ENCODE measurements around the gene SGSM1. TPM values are rescaled to one million over a fixed set of nuclear protein-coding genes. Genes with fewer than 3 reads are reported as not detected.

Gene SGSM1
- total and polyA plus RNA-seq, 8 donors, result 0.68 to 4.7 (median 2.5) TPM

DNA sequence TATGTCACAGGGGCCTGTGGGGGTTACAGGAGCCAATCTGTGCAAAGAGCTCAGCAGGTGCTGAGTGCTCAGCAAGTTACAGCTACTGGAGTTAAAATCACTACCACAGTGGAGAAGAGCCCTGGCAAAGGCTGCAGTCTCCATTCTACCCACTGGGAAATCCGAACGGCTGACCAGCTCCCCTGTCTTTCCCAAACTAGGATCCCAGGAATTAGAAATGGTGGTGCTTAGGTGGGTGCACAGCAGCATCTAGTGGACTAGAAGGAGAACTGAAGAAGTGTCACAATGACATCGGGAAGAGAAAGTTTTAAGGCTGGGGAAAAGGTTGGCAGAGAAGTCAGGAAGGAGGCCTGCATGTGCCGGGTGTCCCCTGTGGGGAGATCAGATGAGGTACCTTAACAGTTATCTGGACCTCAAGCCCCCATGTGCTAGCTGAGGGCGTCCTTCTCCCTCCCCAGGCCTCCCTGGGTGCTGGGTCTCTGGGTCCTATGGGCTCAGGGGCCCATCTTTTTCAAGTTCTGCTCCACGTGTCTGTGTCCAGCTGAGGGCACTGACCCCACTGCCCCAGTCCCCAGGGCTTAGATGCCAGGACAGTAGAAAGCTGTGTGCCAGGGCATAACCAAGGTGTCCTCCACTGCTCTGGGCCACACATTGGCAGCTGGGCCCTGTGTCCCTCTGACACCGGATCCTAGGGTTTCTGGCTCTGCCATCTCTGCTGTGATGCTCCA lies 33.4 kb upstream of the SGSM1 start:
- peak in 1 of 2 donors; percentile 56 for DNase-seq
- H3K36me3 ChIP-seq, result no peaks in the 10 kb centered on the region
- no peaks in the 10 kb centered on the region for H3K4me1 ChIP-seq
- H3K27me3 ChIP-seq, result no peaks in the 10 kb centered on the region
- TF ChIP-seq, protein P1, sequence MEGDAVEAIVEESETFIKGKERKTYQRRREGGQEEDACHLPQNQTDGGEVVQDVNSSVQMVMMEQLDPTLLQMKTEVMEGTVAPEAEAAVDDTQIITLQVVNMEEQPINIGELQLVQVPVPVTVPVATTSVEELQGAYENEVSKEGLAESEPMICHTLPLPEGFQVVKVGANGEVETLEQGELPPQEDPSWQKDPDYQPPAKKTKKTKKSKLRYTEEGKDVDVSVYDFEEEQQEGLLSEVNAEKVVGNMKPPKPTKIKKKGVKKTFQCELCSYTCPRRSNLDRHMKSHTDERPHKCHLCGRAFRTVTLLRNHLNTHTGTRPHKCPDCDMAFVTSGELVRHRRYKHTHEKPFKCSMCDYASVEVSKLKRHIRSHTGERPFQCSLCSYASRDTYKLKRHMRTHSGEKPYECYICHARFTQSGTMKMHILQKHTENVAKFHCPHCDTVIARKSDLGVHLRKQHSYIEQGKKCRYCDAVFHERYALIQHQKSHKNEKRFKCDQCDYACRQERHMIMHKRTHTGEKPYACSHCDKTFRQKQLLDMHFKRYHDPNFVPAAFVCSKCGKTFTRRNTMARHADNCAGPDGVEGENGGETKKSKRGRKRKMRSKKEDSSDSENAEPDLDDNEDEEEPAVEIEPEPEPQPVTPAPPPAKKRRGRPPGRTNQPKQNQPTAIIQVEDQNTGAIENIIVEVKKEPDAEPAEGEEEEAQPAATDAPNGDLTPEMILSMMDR (IDR thresholded peaks at IDR 0.05), result peak in 2 of 7 experiments; percentile 18
- no peak for TF ChIP-seq POLR2AphosphoS5 (IDR thresholded peaks at IDR 0.05)
- H3K27ac ChIP-seq, result no peak overlapping the region
- H3K9me3 ChIP-seq, result no peaks in the 10 kb centered on the region
- H3K4me3 ChIP-seq, result no peak overlapping the region
- WGBS, 5 donors, result 52 to 70% (median 62%) methylated on average over 6 to 7 of the region's 7 CpGs
- intact Hi-C loops (cut with DNase I; ENCODE audit: low total_unique reads), result loop anchor here (5.0 kb wide), 1 partner anchor 75 kb away; no protein-coding TSS in a partner anchor

DNA sequence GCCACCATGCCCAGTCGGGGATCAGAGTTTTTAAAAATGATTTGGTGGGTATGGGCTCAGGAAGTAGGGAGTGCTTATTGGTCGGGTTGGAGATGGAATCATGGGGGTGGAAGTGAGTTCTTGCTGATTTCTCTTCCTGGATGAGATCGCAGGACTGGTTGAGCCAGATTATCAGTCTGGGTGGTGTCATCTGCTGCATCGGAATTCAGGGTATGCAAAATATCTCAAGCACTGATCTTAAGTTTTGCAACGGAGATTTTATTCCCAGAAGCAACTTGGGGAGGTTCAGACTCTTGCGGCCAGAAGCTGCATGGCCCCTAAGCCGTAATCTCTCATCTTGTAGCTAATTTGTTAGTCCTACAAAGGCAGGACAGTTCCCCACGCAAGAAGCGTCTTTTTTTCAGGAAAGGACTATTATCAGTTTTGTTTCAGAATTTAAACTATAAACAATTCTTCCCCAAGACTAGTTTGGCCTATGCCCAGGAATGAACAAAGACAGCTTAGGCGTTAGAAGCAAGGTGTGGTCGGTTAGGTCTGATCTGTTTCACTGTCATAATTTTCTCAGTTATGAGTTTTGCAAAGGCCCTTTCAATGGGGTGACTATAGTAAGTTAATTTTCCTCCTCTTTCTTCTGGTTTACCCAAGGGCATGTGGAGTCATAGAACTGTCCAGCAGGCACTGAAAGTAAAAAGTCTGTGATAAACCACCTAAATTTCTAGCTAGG lies 30.1 kb upstream of the SGSM1 start:
- no peaks in the 10 kb centered on the region for H3K9me3 ChIP-seq
- DNase-seq, result no peak
- H3K27me3 ChIP-seq, result no peaks in the 10 kb centered on the region
- 35 to 54% (median 47%) methylated on average over 11 of the region's 11 CpGs for WGBS, 5 donors
- H3K4me3 ChIP-seq, result no peak overlapping the region
- H3K4me1 ChIP-seq, result no peaks in the 10 kb centered on the region
- no peak overlapping the region for H3K27ac ChIP-seq
- intact Hi-C loops (cut with DNase I; ENCODE audit: low total_unique reads), result no loop called here
- TF ChIP-seq POLR2A (IDR thresholded peaks at IDR 0.05) (no peak), EP300 (IDR thresholded peaks at IDR 0.05) (no peak), POLR2AphosphoS5 (IDR thresholded peaks at IDR 0.05) (no peak)
- TF ChIP-seq, protein P1 (IDR thresholded peaks at IDR 0.05), result no peak
- H3K36me3 ChIP-seq, result no peaks in the 10 kb centered on the region

DNA sequence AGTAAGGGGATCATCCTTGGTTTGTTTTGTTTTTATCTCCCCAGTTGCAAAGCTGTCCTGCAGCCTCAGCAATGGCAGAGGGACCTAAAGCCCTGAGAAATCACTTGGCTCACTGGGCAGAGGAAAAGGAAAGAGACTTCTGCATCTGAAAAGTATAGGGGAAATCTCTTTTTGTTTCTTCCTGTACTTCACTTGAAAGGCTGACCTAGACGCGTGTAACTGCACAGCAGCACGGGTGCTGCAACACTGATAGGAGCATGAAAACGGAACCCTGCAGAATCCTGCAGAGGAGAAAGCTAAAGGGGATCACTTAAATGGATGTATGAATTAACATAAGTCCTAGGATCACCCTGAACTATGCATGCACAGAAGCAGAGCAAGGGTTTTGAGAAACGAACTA lies 29.5 kb upstream of the SGSM1 start:
- 38 to 47% (median 45%) methylated on average over 5 of the region's 5 CpGs for WGBS, 5 donors
- no peak overlapping the region for H3K4me3 ChIP-seq

DNA sequence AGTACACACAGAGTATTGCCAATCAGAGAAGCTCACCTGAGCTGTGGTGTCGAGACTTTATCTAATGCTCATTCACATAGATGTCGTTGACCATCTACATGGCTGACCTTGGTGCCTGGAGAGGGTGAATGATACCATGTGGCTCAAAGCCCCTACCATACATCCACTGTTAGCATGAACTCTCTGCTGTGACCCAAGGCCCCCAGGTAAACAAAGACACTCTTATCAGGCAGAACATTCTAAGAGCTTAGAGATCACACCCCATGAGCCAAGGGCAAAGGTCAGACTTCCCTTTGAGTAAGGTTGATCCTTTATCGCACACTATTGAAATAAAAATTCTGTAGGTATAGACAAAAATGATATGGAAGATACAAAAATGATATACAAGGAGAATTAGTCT lies 16.5 kb upstream of the SGSM1 start:
- intact Hi-C loops (cut with DNase I; ENCODE audit: low total_unique reads), result no loop called here
- WGBS, 5 donors, result 48 to 71% (median 53%) methylated on average over 3 of the region's 3 CpGs
- Histone ChIP-seq H3K9me3 (no peaks in the 10 kb centered on the region), H3K4me1 (no peaks in the 10 kb centered on the region), H3K27me3 (no peaks in the 10 kb centered on the region), H3K27ac (no peak overlapping the region), H3K4me3 (no peak overlapping the region), H3K36me3 (no peaks in the 10 kb centered on the region)
- no peak for DNase-seq
- TF ChIP-seq EP300 (IDR thresholded peaks at IDR 0.05) (no peak), POLR2A (IDR thresholded peaks at IDR 0.05) (no peak), POLR2AphosphoS5 (IDR thresholded peaks at IDR 0.05) (no peak)
- TF ChIP-seq, protein P1 (IDR thresholded peaks at IDR 0.05), result no peak

More for the DNA sequence above, 29.5 kb upstream of the SGSM1 start:
- no peaks in the 10 kb centered on the region for H3K27me3 ChIP-seq
- TF ChIP-seq, protein P1 (IDR thresholded peaks at IDR 0.05), result no peak
- TF ChIP-seq POLR2A (IDR thresholded peaks at IDR 0.05) (no peak), POLR2AphosphoS5 (IDR thresholded peaks at IDR 0.05) (no peak), EP300 (IDR thresholded peaks at IDR 0.05) (no peak)
- H3K4me1 ChIP-seq, result no peaks in the 10 kb centered on the region
- no peak overlapping the region for H3K27ac ChIP-seq
- H3K36me3 ChIP-seq, result no peaks in the 10 kb centered on the region
- intact Hi-C loops (cut with DNase I; ENCODE audit: low total_unique reads), result no loop called here
- DNase-seq, result no peak
- no peaks in the 10 kb centered on the region for H3K9me3 ChIP-seq
